Colonic mucosa (tissue), 4 donors: ENCODE measurements around the gene GCSAML. TPM values are rescaled to one million over a fixed set of nuclear protein-coding genes. Genes with fewer than 3 reads are reported as not detected.

Experiments
- DNase-seq: peaks from one replicate; pipeline ENCODE4 v3.0.0-alpha.2; 2020
- H3K27ac ChIP-seq: fragments of 200-600 bp; one replicate; pipeline ENCODE4 v1.8.0; 2021
- H3K27me3 ChIP-seq: fragments of 200-600 bp; one replicate; pipeline ENCODE4 v1.8.0; 2021
- H3K36me3 ChIP-seq: fragments of 200-600 bp; one replicate; pipeline ENCODE4 v1.8.0; 2021
- H3K4me1 ChIP-seq: fragments of 200-600 bp; one replicate; pipeline ENCODE4 v1.8.0; 2021; ENCODE audit warnings: mild to moderate bottlenecking
- H3K4me3 ChIP-seq: fragments of 200-600 bp; one replicate; pipeline ENCODE4 v1.8.0; 2021
- H3K9ac ChIP-seq, 2 donors: one replicate each; pipeline ENCODE4 v1.7.0; 2013; ENCODE audit warnings: control low read depth in 2 of 2, low read depth in 2 of 2, low read length in 2 of 2
- H3K9me3 ChIP-seq: fragments of 200-600 bp; one replicate; pipeline ENCODE4 v1.8.0; 2021
- intact Hi-C: fragments of 100-400 bp; cut with DNase I; formaldehyde crosslinking; loops from one replicate; pipeline ENCODE4 v1.14.1; 2022
- total RNA-seq, 2 donors: library from RNA; stranded (reverse); fragmentation: NEBNext Ultra II Directional in 1 of 2; extraction: Animal tissue kit (Norgen Biotek cat#: 25700) in 1 of 2; gene quantifications; one replicate each; pipeline ENCODE4 v1.2.1, GENCODE V29; 2021
- TF ChIP-seq, protein P1 (sequence below): fragments of 200-600 bp; IDR thresholded peaks from one replicate; pipeline ENCODE4 v1.8.0; 2022; ENCODE audit warnings: antibody characterized with exemption, mild to moderate bottlenecking
- donor health status: healthy.
- donor health status: DM: no; HTN: no; CAD: no.
- donor health status: DM: no; HTN: no; CAD: no.

The GCSAML gene
- total RNA-seq, 2 donors from 2014 or later: 0.40 to 0.48 TPM

DNA sequence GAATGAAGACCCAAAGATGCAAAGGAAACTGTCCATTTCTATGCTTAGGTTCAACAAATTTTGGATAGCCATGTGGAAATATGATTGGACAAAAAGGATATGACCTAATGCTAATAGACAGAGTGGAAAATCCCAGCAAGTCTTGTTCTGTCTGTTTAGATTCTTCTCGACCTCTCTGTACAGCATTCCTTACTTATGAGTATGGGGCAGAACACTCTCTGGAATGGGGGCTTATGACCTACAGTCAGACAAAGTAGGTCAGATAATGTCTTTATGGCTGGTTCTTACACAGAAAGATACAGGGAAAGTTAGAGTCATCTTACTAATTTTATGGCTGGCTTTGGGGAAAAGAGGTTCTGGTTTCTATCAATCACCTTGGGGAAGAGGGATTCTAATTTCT, 2.8 kb downstream of the GCSAML start:
- Histone ChIP-seq H3K36me3 (no peaks in the 10 kb centered on the region), H3K4me1 (no peaks in the 10 kb centered on the region), H3K4me3 (no peak overlapping the region), H3K27ac (no peak overlapping the region), H3K9me3 (no peaks in the 10 kb centered on the region), H3K9ac (no peak overlapping the region), H3K27me3 (no peaks in the 10 kb centered on the region)
- no peak for DNase-seq
- TF ChIP-seq, protein P1, sequence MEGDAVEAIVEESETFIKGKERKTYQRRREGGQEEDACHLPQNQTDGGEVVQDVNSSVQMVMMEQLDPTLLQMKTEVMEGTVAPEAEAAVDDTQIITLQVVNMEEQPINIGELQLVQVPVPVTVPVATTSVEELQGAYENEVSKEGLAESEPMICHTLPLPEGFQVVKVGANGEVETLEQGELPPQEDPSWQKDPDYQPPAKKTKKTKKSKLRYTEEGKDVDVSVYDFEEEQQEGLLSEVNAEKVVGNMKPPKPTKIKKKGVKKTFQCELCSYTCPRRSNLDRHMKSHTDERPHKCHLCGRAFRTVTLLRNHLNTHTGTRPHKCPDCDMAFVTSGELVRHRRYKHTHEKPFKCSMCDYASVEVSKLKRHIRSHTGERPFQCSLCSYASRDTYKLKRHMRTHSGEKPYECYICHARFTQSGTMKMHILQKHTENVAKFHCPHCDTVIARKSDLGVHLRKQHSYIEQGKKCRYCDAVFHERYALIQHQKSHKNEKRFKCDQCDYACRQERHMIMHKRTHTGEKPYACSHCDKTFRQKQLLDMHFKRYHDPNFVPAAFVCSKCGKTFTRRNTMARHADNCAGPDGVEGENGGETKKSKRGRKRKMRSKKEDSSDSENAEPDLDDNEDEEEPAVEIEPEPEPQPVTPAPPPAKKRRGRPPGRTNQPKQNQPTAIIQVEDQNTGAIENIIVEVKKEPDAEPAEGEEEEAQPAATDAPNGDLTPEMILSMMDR: no peak
- intact Hi-C loops: no loop called here

GRCh38 chr1:247552231-247552630, 3.3 kb downstream of the GCSAML start:
- TF ChIP-seq, protein P1: no peak
- Histone ChIP-seq H3K27me3 (no peaks in the 10 kb centered on the region), H3K27ac (no peak overlapping the region), H3K4me1 (no peaks in the 10 kb centered on the region), H3K9ac (no peak overlapping the region), H3K4me3 (no peak overlapping the region), H3K9me3 (no peaks in the 10 kb centered on the region), H3K36me3 (no peaks in the 10 kb centered on the region)
- intact Hi-C loops: no loop called here
- DNase-seq: no peak

- no peak for DNase-seq
- Histone ChIP-seq H3K9me3 (no peaks in the 10 kb centered on the region), H3K4me1 (no peaks in the 10 kb centered on the region), H3K4me3 (no peak overlapping the region), H3K9ac (no peak overlapping the region), H3K27me3 (no peaks in the 10 kb centered on the region), H3K36me3 (no peaks in the 10 kb centered on the region), H3K27ac (no peak overlapping the region)
- intact Hi-C loops: no loop called here
- TF ChIP-seq, protein P1: no peak
Measured at GRCh38 chr1:247557926-247558674, 9.2 kb downstream of the GCSAML start.

DNA sequence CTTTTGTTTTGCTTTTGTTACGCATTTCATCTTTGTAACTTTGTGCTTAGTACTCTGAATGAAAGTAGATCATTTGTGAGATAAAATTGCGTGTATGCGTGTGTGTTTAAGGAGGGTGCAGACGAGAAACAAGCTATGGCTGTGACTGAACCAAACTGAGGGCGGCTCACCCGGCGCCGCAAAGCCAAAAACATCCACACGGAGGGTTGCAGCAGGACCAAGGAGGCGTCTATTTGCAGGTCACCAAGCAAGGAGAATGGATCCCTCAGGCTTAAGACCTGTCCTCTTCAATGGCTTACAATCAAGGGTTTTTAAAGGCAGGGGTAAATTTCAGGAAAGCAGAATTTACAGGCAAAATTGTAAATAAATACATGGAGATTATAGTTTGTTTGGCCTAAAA, 12.8 kb downstream of the GCSAML start:
- no peaks in the 10 kb centered on the region for H3K4me1 ChIP-seq
- no peak for DNase-seq
- H3K36me3 ChIP-seq: no peaks in the 10 kb centered on the region
- H3K27ac ChIP-seq: no peak overlapping the region
- H3K9me3 ChIP-seq: no peaks in the 10 kb centered on the region
- H3K9ac ChIP-seq: no peak overlapping the region
- TF ChIP-seq, protein P1: no peak
- H3K27me3 ChIP-seq: no peaks in the 10 kb centered on the region
- H3K4me3 ChIP-seq: no peak overlapping the region
- intact Hi-C loops: no loop called here

DNA sequence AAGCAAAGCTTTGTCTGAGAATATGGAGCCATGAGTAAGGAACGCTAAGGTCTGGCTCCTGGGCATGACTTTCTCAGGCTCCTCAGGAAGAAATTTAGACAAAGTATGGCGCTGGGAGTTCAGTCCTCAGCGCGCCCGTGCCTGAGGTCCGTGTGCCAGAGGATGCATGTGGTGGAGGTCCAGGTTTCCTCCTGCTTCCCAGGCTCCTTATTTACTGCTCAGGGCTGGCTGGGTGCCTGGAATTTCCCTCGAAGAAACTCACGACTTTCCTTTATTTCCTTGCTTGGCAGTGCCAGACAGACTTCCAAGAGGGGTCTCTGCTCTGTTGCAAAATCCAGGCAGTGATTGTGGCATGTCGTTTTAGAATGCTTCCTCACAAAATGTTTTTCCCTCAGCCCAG, 13.3 kb downstream of the GCSAML start:
- H3K9ac ChIP-seq: no peak overlapping the region
- no peaks in the 10 kb centered on the region for H3K27me3 ChIP-seq
- H3K9me3 ChIP-seq: no peaks in the 10 kb centered on the region
- TF ChIP-seq, protein P1: no peak
- H3K36me3 ChIP-seq: no peaks in the 10 kb centered on the region
- H3K4me3 ChIP-seq: no peak overlapping the region
- intact Hi-C loops: no loop called here
- H3K4me1 ChIP-seq: no peaks in the 10 kb centered on the region
- no peak for DNase-seq
- H3K27ac ChIP-seq: no peak overlapping the region
